ENCODE measurements around the gene PRPF40A.
"Not testable (repeated sequence)": the region's sequence is repeated elsewhere in the genome, so short reads cannot be mapped to it uniquely, and the experiment has no call there.

PRPF40A gene

GRCh38 chr2:152717228-152718075 lies at the start of gene PRPF40A:
Gene PRPF40A, minus strand, starts transcription at chr2:152717461. Its CDS starts 22 bp downstream, at chr2:152717439.
- DNase-seq: peak; percentile 98

GRCh38 chr2:152766928-152767327 lies 49.7 kb upstream of the PRPF40A start:
- DNase-seq: no peak

GRCh38 chr2:152763651-152764050 lies 46.4 kb upstream of the PRPF40A start:
- no peak for DNase-seq

- DNase-seq: not testable (repeated sequence)
Observed at GRCh38 chr2:152763208-152763607, 45.9 kb upstream of the PRPF40A start.

- no peak for DNase-seq
Observed at GRCh38 chr2:152762202-152762601, 44.9 kb upstream of the PRPF40A start.

- no peak for DNase-seq
Observed at GRCh38 chr2:152761214-152761613, 44.0 kb upstream of the PRPF40A start.

GRCh38 chr2:152759290-152760072 lies 42.2 kb upstream of the PRPF40A start:
- no peak for DNase-seq

- DNase-seq: no peak
Observed at GRCh38 chr2:152755029-152755428, 37.8 kb upstream of the PRPF40A start.

- not testable (repeated sequence) for DNase-seq
Observed at GRCh38 chr2:152747751-152748150, 30.5 kb upstream of the PRPF40A start.

- DNase-seq: peak; percentile 45
Observed at GRCh38 chr2:152743002-152743401, 25.7 kb upstream of the PRPF40A start.

GRCh38 chr2:152740743-152741328 lies 23.6 kb upstream of the PRPF40A start:
- DNase-seq: peak; percentile 81

GRCh38 chr2:152739705-152740104 lies 22.4 kb upstream of the PRPF40A start:
- DNase-seq: not testable (repeated sequence)

GRCh38 chr2:152738438-152738837 lies 21.2 kb upstream of the PRPF40A start:
- DNase-seq: no peak

- not testable (repeated sequence) for DNase-seq
Observed at GRCh38 chr2:152737509-152737908, 20.2 kb upstream of the PRPF40A start.

GRCh38 chr2:152730591-152731333 lies 13.5 kb upstream of the PRPF40A start:
- peak; percentile 47 for DNase-seq

GRCh38 chr2:152729844-152730243 lies 12.6 kb upstream of the PRPF40A start:
- DNase-seq: no peak

- DNase-seq: no peak
Observed at GRCh38 chr2:152723918-152724317, 6.7 kb upstream of the PRPF40A start.

GRCh38 chr2:152722639-152723038 lies 5.4 kb upstream of the PRPF40A start:
- not testable (repeated sequence) for DNase-seq

- no peak for DNase-seq
Observed at GRCh38 chr2:152720794-152721193, 3.5 kb upstream of the PRPF40A start.

GRCh38 chr2:152718909-152719645 lies 1.8 kb upstream of the PRPF40A start:
- peak; percentile 92 for DNase-seq

- peak; percentile 94 for DNase-seq
Observed at GRCh38 chr2:152718076-152718908, 1.0 kb upstream of the PRPF40A start, which contains the start of gene ARL6IP6. Gene ARL6IP6, plus strand, starts transcription at chr2:152718620. Its CDS starts 5 bp downstream, at chr2:152718625.

All from hematopoietic multipotent progenitor cell treated with erythropoietin and hydrocortisone succinate and interleukin-3 and kit ligand, for 8 days (in vitro differentiated cells).